Measurements from ENCODE around the gene HAUS2. TPM values are rescaled to one million over a fixed set of nuclear protein-coding genes. Genes with fewer than 3 reads are reported as not detected.
A peak's percentile ranks its signal among the peaks of the same experiment; 100 is the strongest.
"Not testable (repeated sequence)": the region's sequence is repeated elsewhere in the genome, so short reads cannot be mapped to it uniquely, and the experiment has no call there.

Gene HAUS2
- 14.5 TPM for polyA plus RNA-seq (ENCODE audit: insufficient read length)

- peak; percentile 62 for DNase-seq (ENCODE audit: low read depth)
These were observed at the start of gene HAUS2, which contains the start of gene LRRC57 for GRCh38 chr15:42548249-42549031. HAUS2 (plus strand) TSS chr15:42548838; CDS start chr15:42548873, 35 bp downstream. LRRC57 (minus strand) TSS chr15:42548793; CDS start chr15:42548434, 359 bp downstream.

DNA sequence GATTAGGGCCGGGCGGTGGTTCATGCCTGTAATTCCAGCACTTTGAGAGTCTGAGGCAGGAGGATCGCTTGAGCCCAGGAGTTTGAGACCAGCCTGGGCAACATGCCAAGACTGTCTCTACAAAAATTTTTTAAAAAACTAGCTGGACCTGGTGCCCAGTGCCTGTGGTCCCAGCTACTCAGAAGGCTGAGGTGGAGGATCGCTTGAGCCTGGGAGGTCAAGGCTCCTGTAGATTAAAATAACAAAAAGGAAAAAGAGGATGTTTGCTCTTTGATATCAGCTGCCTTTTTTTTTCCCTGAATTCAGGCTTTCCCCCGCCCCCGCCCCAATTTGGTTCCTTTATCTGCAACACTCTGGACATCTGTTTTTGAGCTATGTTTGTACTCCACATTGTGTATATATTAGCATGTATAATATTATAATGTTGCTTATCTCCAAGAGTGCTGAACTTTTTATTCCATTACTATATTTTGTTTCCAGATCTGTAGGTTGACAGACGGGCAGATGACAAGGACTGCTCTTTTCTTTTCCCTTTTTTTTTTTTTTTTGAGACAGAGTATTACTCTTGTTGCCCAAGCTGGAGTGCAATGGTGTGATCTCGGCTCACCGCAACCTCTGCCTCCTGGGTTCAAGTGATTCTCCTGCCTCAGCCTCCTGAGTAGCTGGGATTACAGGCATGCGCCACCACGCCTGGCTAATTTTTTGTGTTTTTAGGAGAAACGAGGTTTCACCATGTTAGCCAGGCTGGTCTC is 48.6 kb upstream of the HAUS2 start:
- no peak for DNase-seq (ENCODE audit: low read depth)

DNA sequence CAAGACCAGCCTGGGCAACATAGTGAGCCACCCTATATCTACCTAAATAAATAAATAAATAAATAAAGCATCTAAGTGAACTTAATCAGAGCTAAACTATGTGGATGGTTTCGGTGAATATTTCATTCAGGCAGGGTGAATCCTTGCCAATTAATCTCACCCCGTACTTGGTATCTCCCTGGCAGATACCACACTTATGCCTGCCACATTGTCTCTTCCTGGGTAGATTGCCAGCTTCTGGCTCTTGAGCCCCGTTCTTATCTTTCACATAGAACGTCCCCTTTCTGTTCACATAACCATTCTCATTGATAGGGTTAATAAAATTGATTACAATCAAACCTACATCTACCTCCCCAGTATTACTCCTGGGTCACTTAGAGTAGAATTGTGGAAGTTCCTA is 46.2 kb upstream of the HAUS2 start:
- no peak for DNase-seq (ENCODE audit: low read depth)

DNA sequence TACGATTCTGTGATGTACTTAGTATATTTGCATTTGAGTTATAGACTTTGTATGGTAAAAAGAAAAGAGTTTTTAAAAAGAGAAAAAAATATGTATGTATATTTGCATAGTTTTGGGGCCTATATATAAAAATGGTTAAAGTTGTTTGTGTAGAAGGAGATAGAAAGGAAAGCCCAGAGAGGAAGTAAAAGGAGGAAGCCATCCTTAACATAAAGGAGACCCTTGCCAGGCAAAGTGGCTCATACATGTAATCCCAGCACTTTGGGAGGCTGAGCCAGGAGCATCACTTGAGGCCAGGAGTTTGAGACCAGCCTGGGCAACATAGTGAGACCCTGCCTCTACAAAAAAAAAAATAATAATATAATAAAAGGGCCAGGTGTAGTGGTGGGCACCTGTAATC is 44.8 kb upstream of the HAUS2 start:
- DNase-seq (ENCODE audit: low read depth) = no peak

- DNase-seq (ENCODE audit: low read depth) = no peak
These were observed 44.0 kb upstream of the HAUS2 start for GRCh38 chr15:42504631-42505030.

GRCh38 chr15:42507514-42507913 is 41.1 kb upstream of the HAUS2 start:
- DNase-seq (ENCODE audit: low read depth) = no peak

GRCh38 chr15:42508263-42508690 is 40.4 kb upstream of the HAUS2 start:
- no peak for DNase-seq (ENCODE audit: low read depth)

DNA sequence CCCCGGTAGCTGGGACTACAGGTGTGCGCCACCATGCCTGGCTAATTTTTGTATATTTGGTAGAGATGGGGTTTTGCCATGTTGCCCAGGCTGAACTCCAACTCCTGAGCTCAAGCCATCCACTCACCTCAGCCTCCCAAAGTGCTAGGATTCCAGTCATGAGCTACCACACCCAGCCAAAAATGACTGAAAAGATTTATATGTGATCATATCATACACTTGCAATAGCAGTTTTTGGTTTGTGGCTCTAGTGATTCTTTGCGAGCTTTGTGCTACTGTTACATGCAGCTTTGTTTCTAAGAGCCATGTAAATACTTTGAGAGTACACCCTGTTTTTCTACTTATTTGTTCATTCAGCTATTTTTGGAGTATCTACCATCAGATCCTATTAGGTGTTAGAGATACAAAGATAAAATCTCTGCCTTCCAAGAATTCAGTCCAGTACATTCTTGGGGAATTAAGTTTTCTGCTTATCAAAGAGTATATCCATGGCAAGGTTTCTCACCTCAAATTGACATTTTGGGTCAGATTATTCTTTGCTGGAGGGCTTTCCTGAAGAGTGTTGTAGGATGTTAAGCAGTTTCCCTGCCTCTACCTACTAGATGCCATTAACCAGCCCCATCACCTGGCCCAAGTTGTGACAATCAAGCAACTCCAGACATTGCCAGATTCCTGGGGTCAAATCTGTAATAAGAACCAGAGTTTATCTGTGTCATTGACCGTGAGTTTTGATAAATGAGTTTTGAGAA is 38.2 kb upstream of the HAUS2 start:
- DNase-seq (ENCODE audit: low read depth) = no peak

DNA sequence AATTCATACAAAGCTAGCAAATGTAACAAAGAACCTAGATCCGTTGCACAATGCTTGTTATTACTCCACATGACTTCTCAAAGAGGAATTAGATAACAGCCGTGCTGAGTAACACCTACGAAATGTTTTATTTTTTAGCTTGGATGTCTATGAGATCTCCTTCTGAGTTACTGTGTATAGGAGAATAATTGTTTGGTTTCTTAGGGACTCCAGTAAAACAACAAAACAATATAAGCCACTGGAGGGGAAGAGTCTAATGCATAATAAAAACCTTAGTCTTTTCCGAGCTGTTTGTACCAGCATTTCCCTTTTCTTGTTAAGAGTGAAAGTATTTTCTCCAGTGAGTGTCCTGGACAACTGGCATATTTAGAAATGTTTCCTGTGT is 37.6 kb upstream of the HAUS2 start:
- no peak for DNase-seq (ENCODE audit: low read depth)

- DNase-seq (ENCODE audit: low read depth) = no peak
These were observed 25.3 kb upstream of the HAUS2 start for GRCh38 chr15:42523331-42523730.

DNA sequence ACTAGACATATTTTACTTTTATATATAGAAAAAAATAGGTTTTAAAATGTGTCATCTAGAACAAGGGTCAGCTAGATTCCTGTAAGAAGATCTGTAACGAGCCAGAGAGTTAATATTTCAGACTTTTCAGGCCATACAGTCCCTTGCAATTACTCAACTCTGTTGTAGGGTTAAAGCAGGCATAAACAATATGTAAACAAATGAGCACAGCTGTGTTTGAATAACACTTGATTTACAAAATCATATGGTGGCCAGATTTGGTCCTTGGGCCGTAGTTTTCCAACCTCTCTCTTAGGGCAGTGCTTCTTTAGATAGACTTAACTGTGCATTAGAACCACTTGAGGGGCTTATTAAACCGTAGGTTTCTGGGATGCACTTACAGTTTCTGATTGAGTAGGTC is 19.7 kb upstream of the HAUS2 start:
- no peak for DNase-seq (ENCODE audit: low read depth)

DNA sequence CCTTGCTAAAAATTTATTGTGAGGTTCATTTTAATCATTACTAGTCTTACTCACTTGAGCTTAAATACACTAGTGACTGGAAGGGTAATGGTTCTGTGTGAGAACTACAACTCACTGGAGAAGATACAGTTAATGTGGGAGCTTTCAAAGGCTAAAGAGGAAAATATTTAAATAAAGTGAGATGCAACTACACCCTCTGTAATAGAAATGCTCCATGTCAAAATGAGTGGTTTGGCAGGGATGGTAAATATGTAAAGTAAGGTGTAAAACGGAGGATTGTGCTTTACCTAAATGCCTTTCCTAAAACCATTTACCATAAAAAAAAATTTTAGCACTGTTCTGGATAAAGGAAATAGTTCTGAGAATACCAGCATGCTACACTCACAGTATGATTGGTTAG is 15.4 kb upstream of the HAUS2 start:
- no peak for DNase-seq (ENCODE audit: low read depth)

DNA sequence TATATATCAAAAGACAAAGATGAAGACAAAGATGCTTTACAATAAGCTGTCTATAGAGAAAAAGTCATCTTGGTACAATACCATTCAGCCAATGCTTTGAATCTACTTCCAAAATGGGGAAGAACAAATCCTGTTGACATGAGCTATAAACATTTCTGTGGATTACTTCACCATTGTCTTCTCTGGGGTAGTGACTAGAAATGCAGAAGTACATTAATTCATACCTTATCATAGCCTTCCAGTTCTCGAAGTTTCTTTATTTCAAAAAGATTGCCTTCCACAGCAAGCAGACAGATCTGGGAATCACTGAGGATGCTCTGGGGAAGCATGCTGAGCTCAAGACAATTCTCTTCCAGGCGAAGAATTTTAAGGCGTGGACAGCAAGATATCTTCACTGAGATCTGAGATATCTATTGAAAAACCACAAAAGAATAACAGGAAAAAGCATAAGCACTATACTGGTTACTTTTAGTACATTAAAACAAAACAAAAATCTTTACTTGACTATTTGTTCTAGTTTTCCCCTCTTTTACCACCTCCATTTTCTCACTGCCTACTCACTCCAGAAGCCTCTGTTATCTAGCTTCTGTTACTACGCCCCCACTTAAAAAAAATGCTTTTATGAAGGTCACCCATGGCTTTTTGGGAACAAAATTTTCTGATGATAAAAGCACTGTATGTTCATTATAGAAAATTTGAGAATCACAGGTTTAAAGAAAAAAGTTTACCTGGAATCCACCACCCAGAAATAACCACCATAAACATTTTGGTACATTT is 3.6 kb upstream of the HAUS2 start:
- no peak for DNase-seq (ENCODE audit: low read depth)

DNA sequence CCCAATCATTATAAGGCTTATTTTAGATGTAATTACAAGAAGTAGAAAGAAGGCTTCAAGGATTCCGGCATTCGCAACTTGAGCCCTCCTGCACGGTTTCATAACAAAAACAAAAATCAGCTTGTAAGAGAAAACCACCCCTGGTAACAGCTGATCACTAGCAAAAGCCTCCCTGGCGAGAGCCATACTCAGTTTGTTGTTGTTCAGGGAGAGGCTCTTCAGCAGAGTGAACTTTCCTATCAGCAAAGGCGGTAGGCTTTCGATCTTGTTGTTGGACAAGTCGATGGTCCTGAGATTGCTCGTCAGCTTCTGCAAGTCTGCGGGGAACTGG is 755 bp upstream of the HAUS2 start:
- DNase-seq (ENCODE audit: low read depth) = peak; percentile 11

DNA sequence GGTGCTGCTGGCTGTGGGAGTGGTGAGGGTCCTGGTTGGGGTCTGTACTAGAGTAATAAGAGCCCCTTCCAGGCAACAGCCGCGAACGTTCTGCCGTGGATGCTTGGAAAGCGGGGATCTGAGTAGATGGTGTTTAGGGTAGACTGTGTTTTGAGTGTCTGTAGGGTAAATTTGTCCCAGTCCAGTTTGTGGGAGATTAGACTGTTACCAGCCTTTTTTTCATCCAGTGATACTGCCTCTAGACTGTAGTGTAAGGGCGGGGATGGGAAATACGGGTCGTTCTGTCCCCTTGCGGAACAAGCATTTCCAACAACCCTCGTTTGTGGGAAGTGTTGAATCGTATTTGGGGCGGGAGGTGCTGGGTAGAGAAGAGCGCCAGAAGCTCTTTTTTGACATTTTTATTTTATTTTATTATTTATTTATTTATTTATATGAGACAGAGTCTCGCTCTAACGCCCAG is 424 bp downstream of the HAUS2 start:
- DNase-seq (ENCODE audit: low read depth) = peak; percentile 17

GRCh38 chr15:42549741-42550392 is 1.2 kb downstream of the HAUS2 start:
- DNase-seq (ENCODE audit: low read depth) = no peak

DNA sequence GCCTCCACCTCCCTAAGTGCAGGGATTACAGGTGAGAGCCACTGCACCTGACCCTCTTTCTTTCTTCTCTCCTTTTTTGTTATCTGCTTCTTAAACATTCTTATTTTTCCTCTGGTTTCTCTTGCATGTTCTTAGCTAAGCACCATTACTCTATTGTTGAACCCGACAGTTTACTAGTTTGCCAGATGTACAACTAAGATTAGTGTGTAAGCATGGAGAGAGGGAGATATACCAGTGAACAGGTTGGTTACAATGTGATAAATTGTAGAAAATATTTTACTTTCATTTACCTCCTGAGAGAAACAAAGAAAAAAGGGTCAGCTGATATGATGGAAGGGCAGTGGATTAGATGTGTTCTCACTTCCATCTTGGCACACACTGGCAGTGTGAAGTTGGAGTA is 4.9 kb downstream of the HAUS2 start:
- DNase-seq (ENCODE audit: low read depth) = no peak

DNA sequence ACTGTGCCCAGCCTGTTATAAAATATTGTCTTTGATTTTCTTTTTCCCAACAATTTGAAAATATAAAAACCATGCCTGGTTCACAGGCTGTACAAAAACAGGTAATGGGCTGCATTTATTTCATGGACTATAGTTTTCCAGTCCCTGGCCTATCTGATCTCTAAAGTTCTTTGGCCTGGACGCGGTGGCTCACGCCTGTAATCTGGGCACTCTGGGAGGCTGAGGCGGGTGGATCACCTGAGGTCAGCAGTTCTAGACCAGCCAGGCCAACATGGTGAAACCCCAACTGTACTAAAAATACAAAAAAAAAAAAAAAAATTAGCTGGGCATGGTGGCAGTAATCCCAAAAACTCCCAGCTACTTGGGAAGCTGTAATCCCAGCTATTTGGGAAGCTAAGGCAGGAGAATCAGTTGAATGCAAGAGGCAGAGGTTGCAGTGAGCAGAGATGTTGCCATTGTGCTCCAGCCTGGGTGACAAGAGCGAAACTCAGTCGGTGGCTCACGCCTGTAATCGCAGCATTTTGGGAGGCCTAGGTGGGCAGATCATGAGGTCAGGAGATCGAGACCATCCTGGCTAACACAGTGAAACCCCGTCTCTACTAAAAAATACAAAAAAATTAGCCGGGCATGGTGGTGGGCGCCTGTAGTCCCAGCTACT is 8.0 kb downstream of the HAUS2 start:
- DNase-seq (ENCODE audit: low read depth) = not testable (repeated sequence)

- DNase-seq (ENCODE audit: low read depth) = no peak
These were observed 10.1 kb downstream of the HAUS2 start for GRCh38 chr15:42558739-42559138.
